ELF-1 (cell line): ENCODE results near the gene GABRG1.

Experiments used
- DNase-seq: peaks from one replicate; pipeline ENCODE4 v3.0.0-alpha.2; 2016; ENCODE audit warnings: low read depth, low spot score

The GABRG1 gene

DNA sequence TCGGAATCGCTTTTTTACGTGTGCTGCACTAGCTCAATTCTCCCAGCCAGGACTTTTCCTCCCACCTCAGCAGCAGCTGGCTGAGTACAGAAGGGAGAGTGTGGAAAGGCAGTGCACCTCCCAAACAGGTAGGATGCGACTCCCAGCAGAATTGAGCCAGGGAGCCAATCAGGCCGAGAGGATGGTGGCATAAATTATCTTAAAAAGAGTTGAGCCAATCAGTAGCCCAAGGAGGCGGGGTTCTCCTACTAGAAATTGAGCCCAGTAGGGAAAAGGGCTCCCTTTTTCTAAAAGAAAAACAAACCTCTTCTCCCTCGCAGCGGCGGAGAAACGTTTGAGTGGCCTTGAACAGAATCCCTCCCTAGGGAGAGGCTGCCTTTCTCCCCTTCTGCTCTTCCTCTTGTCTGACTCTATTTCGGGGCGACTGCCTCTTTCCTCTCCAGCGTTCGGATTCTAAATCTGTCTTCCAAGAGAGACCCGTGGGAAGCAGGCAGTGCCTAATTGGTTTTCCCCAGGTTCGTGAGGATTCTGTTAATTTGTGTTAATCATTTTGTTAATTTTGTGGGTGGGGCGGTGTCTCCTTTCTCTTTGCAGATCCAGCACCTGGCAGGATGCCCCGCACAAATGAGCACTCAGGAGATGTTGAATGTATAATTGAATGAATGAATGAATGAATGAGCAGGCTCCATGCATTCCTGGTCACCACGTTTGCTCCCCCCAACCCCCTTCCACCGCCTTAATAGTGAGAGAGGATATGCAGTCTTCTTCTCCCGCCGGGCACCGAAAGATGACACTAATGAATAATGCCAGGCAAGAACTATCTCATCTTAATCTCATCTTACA lies at the start of gene GABRG1:
Gene GABRG1, minus strand, starts transcription at position 142 of the 843 bp plus-strand sequence. Its CDS starts 141 bp downstream, at position 1.
- DNase-seq, result no peak

GRCh38 chr4:46146993-46147392 lies 23.1 kb upstream of the GABRG1 start:
- no peak for DNase-seq

DNA sequence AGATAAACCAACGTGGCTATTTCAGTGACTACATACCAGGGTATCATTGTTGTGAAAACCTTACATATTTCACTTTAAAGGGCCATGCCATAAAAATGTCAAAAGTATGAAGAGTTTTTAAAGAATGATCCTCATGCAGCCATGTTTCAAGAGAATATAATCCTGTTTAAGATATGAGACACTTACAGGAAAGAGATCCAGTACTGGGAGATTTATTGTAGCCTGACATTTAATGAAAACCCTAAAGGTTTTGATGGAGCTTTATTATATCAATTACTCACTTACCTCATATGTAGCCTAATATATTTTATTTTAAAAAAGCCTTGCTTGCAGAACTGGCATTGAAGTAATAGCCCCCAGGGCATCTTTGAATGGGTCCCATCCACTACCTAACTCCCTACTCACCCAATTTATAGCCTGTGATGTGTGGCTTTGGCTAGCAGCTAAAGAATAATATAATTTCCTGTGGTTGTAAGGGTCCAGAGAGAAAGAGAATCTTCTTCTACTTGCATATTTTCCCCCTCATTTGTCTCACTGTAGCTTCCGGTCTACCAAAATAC lies 7.7 kb upstream of the GABRG1 start:
- no peak for DNase-seq

- peak; percentile 7 for DNase-seq
Observed at GRCh38 chr4:46124773-46125413, 1.0 kb upstream of the GABRG1 start.

DNA sequence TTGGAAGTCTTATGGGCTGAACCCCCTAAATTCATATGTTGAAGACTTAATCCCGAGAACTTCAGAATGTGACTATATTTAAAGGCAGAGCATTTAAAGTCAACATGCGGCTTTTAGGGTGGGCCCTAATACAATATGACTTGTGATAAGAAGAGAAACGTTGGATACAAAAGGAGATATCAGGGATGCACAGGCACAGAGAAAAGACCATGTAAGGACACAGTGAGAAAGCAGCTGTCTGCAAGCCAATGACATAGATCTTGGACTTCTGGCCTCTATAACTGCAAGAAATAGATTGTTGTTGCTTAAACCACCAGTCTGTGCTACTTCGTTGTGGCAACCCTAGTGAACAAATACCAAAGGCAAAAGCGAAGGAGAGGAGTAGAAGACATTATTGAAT lies 42.2 kb downstream of the GABRG1 start:
- no peak for DNase-seq

GRCh38 chr4:46081248-46081647 lies 42.6 kb downstream of the GABRG1 start:
- DNase-seq, result no peak

GRCh38 chr4:46073778-46074177 lies 50.1 kb downstream of the GABRG1 start:
- no peak for DNase-seq

DNA sequence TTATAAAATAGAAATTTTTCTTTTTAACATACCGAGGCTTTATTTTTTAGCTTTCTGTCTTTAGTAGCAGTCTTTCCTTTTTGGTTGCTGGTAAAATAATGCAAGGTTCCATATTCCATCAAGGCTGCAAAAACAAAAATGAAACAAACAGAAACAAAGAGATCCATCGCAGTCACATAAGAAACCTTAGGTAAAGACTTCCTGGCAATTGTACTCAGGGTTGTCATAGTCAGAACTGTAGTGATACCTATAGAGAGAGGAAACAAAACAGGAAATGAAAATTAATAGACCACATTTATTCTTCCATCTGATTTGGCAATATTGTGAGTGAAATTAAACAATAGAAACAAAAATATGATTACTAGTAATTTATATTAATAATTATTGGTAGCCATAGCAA lies 72.5 kb downstream of the GABRG1 start:
- no peak for DNase-seq

GRCh38 chr4:46032056-46032455 lies 91.8 kb downstream of the GABRG1 start:
- no peak for DNase-seq

GRCh38 chr4:46016306-46016705 lies 107.5 kb downstream of the GABRG1 start:
- no peak for DNase-seq

GRCh38 chr4:45992728-45993127 lies 131.1 kb downstream of the GABRG1 start:
- DNase-seq, result no peak

- DNase-seq, result no peak
Observed at GRCh38 chr4:45989775-45990174, 134.1 kb downstream of the GABRG1 start.

DNA sequence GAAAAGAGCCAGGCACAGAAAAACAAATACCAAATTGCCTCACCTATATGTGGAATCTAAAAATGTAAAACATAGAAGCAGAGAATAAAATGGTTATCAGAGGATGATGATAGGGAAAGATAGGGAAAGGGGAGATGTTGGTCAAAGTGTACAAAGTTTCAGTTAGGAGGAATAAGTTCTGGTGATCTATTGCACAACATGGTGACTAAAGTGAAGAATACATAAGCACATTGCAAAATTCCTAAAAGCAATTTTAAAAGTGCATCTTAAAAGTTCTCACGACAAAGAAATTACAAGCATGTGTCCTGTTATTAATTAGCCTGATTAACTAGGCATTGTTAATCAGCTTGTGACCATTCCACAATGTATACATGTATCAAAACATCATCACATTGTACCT lies 136.0 kb downstream of the GABRG1 start:
- no peak for DNase-seq
